ENCODE measurements around the gene NTS.

NTS gene

DNA sequence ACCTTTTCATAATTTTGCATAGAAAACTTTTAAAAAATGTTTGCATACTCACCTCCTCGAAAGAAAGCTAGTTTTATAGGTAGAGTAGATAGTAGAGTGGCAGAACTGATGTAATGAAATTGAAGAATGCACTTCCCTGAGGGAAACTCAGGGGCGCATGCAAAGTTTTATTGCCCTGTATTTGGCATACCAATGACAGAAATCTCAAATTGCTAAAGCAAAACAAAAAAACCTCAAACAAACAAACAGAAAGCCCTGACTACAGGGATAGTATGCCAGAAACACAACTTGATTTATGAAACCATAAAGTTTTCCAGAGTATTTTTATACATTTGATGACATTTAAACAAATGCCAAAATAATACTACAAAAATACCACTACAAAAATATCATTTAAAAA, 39.7 kb upstream of the NTS start (continued):
- TF ChIP-seq, protein P1, sequence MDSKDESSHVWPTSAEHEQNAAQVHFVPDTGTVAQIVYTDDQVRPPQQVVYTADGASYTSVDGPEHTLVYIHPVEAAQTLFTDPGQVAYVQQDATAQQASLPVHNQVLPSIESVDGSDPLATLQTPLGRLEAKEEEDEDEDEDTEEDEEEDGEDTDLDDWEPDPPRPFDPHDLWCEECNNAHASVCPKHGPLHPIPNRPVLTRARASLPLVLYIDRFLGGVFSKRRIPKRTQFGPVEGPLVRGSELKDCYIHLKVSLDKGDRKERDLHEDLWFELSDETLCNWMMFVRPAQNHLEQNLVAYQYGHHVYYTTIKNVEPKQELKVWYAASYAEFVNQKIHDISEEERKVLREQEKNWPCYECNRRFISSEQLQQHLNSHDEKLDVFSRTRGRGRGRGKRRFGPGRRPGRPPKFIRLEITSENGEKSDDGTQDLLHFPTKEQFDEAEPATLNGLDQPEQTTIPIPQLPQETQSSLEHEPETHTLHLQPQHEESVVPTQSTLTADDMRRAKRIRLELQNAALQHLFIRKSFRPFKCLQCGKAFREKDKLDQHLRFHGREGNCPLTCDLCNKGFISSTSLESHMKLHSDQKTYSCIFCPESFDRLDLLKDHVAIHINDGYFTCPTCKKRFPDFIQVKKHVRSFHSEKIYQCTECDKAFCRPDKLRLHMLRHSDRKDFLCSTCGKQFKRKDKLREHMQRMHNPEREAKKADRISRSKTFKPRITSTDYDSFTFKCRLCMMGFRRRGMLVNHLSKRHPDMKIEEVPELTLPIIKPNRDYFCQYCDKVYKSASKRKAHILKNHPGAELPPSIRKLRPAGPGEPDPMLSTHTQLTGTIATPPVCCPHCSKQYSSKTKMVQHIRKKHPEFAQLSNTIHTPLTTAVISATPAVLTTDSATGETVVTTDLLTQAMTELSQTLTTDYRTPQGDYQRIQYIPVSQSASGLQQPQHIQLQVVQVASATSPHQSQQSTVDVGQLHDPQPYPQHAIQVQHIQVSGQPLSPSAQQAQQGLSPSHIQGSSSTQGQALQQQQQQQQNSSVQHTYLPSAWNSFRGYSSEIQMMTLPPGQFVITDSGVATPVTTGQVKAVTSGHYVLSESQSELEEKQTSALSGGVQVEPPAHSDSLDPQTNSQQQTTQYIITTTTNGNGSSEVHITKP (tag by site-specific recombination; IDR thresholded peaks at IDR 0.05) = peak; percentile 56
- no peak for TF ChIP-seq ZNF311 (tag by site-specific recombination; IDR thresholded peaks at IDR 0.05; ENCODE audit: borderline replicate concordance)
- TF ChIP-seq, protein P2, sequence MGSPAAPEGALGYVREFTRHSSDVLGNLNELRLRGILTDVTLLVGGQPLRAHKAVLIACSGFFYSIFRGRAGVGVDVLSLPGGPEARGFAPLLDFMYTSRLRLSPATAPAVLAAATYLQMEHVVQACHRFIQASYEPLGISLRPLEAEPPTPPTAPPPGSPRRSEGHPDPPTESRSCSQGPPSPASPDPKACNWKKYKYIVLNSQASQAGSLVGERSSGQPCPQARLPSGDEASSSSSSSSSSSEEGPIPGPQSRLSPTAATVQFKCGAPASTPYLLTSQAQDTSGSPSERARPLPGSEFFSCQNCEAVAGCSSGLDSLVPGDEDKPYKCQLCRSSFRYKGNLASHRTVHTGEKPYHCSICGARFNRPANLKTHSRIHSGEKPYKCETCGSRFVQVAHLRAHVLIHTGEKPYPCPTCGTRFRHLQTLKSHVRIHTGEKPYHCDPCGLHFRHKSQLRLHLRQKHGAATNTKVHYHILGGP (tag by site-specific recombination; IDR thresholded peaks at IDR 0.05) = peak; percentile 78
- peak; percentile 90 for TF ChIP-seq WT1 (tag by site-specific recombination; IDR thresholded peaks at IDR 0.05)
- TF ChIP-seq, protein P3, sequence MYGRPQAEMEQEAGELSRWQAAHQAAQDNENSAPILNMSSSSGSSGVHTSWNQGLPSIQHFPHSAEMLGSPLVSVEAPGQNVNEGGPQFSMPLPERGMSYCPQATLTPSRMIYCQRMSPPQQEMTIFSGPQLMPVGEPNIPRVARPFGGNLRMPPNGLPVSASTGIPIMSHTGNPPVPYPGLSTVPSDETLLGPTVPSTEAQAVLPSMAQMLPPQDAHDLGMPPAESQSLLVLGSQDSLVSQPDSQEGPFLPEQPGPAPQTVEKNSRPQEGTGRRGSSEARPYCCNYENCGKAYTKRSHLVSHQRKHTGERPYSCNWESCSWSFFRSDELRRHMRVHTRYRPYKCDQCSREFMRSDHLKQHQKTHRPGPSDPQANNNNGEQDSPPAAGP (tag by site-specific recombination; IDR thresholded peaks at IDR 0.05) = no peak
- no peak for TF ChIP-seq ZNF530 (tag by site-specific recombination; IDR thresholded peaks at IDR 0.05; ENCODE audit: low read depth)
- TF ChIP-seq, protein P4, sequence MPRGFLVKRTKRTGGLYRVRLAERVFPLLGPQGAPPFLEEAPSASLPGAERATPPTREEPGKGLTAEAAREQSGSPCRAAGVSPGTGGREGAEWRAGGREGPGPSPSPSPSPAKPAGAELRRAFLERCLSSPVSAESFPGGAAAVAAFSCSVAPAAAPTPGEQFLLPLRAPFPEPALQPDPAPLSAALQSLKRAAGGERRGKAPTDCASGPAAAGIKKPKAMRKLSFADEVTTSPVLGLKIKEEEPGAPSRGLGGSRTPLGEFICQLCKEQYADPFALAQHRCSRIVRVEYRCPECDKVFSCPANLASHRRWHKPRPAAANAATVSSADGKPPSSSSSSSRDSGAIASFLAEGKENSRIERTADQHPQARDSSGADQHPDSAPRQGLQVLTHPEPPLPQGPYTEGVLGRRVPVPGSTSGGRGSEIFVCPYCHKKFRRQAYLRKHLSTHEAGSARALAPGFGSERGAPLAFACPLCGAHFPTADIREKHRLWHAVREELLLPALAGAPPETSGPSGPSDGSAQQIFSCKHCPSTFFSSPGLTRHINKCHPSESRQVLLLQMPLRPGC (tag by site-specific recombination; IDR thresholded peaks at IDR 0.05) = peak; percentile 97
- no peak for TF ChIP-seq ZNF221 (tag by site-specific recombination; IDR thresholded peaks at IDR 0.05; ENCODE audit: borderline replicate concordance)
- TF ChIP-seq ZNF529 (tag by site-specific recombination; IDR thresholded peaks at IDR 0.05; ENCODE audit: insufficient replicate concordance) = no peak
- TF ChIP-seq KLF8 (tag by site-specific recombination; IDR thresholded peaks at IDR 0.05) = peak; percentile 66; the same call in 1 of the 2 replicates
- TF ChIP-seq, protein P5, sequence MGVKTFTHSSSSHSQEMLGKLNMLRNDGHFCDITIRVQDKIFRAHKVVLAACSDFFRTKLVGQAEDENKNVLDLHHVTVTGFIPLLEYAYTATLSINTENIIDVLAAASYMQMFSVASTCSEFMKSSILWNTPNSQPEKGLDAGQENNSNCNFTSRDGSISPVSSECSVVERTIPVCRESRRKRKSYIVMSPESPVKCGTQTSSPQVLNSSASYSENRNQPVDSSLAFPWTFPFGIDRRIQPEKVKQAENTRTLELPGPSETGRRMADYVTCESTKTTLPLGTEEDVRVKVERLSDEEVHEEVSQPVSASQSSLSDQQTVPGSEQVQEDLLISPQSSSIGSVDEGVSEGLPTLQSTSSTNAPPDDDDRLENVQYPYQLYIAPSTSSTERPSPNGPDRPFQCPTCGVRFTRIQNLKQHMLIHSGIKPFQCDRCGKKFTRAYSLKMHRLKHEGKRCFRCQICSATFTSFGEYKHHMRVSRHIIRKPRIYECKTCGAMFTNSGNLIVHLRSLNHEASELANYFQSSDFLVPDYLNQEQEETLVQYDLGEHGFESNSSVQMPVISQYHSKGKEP (tag by site-specific recombination; IDR thresholded peaks at IDR 0.05) = peak; percentile 99
- peak; percentile 43; the same call in 1 of the 2 replicates for TF ChIP-seq ZNF501 (tag by site-specific recombination; IDR thresholded peaks at IDR 0.05)
- TF ChIP-seq, protein P6, sequence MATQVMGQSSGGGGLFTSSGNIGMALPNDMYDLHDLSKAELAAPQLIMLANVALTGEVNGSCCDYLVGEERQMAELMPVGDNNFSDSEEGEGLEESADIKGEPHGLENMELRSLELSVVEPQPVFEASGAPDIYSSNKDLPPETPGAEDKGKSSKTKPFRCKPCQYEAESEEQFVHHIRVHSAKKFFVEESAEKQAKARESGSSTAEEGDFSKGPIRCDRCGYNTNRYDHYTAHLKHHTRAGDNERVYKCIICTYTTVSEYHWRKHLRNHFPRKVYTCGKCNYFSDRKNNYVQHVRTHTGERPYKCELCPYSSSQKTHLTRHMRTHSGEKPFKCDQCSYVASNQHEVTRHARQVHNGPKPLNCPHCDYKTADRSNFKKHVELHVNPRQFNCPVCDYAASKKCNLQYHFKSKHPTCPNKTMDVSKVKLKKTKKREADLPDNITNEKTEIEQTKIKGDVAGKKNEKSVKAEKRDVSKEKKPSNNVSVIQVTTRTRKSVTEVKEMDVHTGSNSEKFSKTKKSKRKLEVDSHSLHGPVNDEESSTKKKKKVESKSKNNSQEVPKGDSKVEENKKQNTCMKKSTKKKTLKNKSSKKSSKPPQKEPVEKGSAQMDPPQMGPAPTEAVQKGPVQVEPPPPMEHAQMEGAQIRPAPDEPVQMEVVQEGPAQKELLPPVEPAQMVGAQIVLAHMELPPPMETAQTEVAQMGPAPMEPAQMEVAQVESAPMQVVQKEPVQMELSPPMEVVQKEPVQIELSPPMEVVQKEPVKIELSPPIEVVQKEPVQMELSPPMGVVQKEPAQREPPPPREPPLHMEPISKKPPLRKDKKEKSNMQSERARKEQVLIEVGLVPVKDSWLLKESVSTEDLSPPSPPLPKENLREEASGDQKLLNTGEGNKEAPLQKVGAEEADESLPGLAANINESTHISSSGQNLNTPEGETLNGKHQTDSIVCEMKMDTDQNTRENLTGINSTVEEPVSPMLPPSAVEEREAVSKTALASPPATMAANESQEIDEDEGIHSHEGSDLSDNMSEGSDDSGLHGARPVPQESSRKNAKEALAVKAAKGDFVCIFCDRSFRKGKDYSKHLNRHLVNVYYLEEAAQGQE (tag by site-specific recombination; IDR thresholded peaks at IDR 0.05) = no peak
- TF ChIP-seq ZNF2 (tag by site-specific recombination; IDR thresholded peaks at IDR 0.05) = peak; percentile 69; the same call in 1 of the 2 replicates
- no peak for TF ChIP-seq ZNF350 (tag by site-specific recombination; IDR thresholded peaks at IDR 0.05)
- TF ChIP-seq ZNF558 (tag by site-specific recombination; IDR thresholded peaks at IDR 0.05) = no peak
- TF ChIP-seq, protein P7, sequence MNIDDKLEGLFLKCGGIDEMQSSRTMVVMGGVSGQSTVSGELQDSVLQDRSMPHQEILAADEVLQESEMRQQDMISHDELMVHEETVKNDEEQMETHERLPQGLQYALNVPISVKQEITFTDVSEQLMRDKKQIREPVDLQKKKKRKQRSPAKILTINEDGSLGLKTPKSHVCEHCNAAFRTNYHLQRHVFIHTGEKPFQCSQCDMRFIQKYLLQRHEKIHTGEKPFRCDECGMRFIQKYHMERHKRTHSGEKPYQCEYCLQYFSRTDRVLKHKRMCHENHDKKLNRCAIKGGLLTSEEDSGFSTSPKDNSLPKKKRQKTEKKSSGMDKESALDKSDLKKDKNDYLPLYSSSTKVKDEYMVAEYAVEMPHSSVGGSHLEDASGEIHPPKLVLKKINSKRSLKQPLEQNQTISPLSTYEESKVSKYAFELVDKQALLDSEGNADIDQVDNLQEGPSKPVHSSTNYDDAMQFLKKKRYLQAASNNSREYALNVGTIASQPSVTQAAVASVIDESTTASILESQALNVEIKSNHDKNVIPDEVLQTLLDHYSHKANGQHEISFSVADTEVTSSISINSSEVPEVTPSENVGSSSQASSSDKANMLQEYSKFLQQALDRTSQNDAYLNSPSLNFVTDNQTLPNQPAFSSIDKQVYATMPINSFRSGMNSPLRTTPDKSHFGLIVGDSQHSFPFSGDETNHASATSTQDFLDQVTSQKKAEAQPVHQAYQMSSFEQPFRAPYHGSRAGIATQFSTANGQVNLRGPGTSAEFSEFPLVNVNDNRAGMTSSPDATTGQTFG (tag by site-specific recombination; IDR thresholded peaks at IDR 0.05; ENCODE audit: borderline replicate concordance) = no peak
- TF ChIP-seq, protein P8, sequence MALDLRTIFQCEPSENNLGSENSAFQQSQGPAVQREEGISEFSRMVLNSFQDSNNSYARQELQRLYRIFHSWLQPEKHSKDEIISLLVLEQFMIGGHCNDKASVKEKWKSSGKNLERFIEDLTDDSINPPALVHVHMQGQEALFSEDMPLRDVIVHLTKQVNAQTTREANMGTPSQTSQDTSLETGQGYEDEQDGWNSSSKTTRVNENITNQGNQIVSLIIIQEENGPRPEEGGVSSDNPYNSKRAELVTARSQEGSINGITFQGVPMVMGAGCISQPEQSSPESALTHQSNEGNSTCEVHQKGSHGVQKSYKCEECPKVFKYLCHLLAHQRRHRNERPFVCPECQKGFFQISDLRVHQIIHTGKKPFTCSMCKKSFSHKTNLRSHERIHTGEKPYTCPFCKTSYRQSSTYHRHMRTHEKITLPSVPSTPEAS (tag by site-specific recombination; IDR thresholded peaks at IDR 0.05) = peak; percentile 54
- no peak for TF ChIP-seq ZNF701 (tag by site-specific recombination; IDR thresholded peaks at IDR 0.05)
- no peak for TF ChIP-seq ZNF112 (tag by site-specific recombination; IDR thresholded peaks at IDR 0.05)
- TF ChIP-seq ZEB2 (tag by site-specific recombination; IDR thresholded peaks at IDR 0.05) = peak; percentile 89
